AG09319 (cell line): Measurements from ENCODE around the gene CRABP2.

Experiments
- DNase-seq: peaks from one replicate; pipeline ENCODE4 v3.0.0-alpha.2; 2010; ENCODE audit warnings: low read depth; ENCODE audit errors: extremely low read depth
- CTCF ChIP-seq: IDR thresholded peaks from 2 replicates; pipeline ENCODE4 v1.5.1; 2011; ENCODE audit warnings: low read depth, mild to moderate bottlenecking, inconsistent platforms, low read length, moderate library complexity

Gene CRABP2

GRCh38 chr1:156689035-156689952, 16.1 kb downstream of the CRABP2 start:
- no peak for DNase-seq
- TF ChIP-seq CTCF: peak; percentile 94

- TF ChIP-seq CTCF: no peak; the same call in 1 of the 2 replicates
- no peak for DNase-seq
These were observed 21.1 kb downstream of the CRABP2 start for GRCh38 chr1:156684227-156684782.

GRCh38 chr1:156682166-156682890, 23.1 kb downstream of the CRABP2 start:
- no peak for TF ChIP-seq CTCF
- no peak for DNase-seq

- no peak for TF ChIP-seq CTCF
- DNase-seq: no peak
These were observed 24.0 kb downstream of the CRABP2 start for GRCh38 chr1:156681196-156681960.

GRCh38 chr1:156680056-156680455, 25.3 kb downstream of the CRABP2 start:
- DNase-seq: no peak
- no peak for TF ChIP-seq CTCF

GRCh38 chr1:156677616-156678596, 27.5 kb downstream of the CRABP2 start:
- TF ChIP-seq CTCF: peak; percentile 93
- DNase-seq: peak; percentile 63
